Measurements from ENCODE around the gene TAF1C.
A peak's percentile ranks its signal among the peaks of the same experiment; 100 is the strongest.

TAF1C gene

DNA sequence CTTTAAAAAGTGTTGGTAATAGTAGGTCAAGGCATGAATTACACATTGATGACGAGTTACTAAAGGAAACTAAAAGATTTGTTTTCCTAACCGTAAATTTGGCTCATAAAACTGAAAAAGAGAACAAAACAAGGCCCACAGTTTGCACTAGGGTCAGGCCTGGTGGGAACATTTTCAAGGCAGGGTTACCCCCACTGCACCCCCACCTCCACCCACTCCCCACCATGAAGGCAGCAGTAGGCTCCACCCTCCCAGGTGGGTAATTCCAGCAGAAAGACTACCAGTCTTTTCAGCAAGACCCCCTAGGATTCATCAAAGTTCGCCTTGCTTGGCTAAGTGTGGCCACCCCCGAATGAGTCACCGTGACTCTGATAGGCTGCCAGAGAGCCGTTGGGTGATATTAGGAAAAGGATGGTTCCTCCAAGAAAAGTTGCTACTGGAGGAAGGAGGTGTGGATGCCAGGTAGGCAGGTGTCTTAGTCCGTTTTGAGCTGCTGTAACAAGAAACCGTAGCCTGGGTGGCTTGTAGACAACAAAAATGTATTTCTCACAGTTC lies 33.1 kb downstream of the TAF1C start:
- DNase-seq = no peak

DNA sequence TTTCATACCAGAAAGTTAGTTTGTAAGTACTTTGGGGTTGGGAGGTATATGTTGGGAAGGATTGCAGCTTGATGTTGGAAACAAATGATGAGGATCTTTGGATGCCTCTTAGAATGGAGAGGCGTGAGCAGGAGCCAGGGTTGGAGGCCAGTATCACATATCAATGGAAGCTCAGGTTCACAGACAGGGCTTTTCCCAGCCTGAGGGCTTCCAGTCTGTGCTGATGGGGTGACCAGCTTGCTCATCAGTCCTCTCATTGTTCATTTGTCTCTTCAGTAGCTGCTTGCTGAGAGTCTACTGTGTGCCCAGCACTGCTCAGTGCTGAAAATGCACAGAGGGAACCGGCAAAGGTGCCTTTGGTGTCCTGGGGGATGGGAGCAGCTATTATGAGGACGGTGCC lies 35.9 kb downstream of the TAF1C start:
- DNase-seq = no peak

DNA sequence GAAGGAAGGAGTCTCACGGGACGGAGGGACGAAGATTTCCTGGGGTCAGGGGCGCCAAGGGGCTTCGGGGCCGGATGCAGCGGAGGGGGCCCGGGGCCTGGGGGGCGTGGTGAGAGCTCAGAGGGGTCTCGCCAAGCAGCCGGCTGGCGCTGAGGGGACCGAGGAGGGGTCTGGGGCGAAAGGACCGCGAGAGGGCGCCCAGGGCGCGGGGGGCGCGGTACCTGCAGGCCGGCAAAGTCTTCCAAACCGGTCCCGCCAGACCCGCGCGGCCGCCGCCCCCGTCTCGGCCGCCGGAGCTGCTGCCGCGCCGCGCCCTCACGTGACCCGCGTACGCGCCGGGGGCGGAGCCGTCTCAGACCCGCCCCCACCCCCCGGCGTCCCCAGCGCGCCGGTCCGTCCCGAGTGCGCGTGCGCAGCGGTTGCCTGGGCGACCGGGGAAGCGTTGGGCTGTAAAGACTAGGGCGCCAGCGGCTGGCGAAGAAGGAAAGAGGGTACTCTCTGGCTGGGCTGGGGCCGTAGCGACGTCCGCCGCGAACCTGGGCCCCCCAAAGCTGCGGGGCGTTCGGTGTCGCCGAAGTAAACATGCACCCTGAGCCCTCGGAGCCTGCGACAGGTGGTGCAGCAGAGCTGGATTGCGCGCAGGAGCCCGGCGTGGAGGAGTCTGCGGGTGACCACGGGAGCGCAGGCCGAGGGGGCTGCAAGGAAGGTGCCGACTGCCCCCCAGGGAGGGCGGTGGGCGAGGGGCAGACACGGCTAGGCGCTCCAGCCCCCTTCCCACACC lies 41.8 kb downstream of the TAF1C start, which contains the start of the genes DNAAF1 and HSDL1:
Gene DNAAF1, plus strand, starts transcription at position 450 of the 781 bp plus-strand sequence. Its CDS starts 133 bp downstream, at position 583.
Gene HSDL1, minus strand, starts transcription at position 319 of the 781 bp plus-strand sequence. CDS start 13,856 bp downstream, outside the sequence.
- peak; percentile 88 to 92 (median 90) for DNase-seq

DNA sequence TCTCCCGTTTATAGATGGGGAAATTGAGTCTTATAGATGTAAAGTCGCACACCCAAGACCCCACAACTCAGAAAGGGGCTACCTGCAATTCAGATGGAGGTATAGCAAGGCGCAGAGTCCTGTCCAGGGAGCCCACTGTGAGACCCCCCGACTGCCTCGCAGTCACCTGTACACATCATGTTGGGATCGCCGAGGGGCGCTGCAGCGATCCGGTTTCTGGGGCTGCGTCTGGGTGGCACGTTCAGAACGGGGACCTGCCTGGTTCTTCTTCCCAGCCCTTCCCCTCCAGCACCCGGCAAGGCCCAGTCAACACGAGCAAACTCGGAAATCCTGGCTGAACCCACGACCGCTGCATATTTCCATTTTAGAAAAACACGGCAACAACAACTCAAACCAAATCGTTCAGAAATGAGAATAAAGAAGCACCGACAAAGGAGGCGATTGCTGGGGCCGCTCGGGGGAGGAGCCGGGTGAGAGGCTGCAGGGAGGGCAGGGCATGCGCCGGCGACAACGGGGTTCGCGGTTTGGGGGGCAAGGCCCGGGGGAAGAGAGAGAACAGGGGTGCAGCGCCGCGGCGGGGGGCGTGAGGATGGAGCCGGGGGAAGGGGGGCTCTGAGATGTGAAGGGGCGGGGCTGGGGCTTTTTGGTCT lies 42.5 kb downstream of the TAF1C start:
- DNase-seq = peak in 2 of 3 experiments; percentile 41 to 66

GRCh38 chr16:84143784-84144199 lies 43.1 kb downstream of the TAF1C start:
- peak in 2 of 3 experiments; percentile 40 to 66 for DNase-seq

DNA sequence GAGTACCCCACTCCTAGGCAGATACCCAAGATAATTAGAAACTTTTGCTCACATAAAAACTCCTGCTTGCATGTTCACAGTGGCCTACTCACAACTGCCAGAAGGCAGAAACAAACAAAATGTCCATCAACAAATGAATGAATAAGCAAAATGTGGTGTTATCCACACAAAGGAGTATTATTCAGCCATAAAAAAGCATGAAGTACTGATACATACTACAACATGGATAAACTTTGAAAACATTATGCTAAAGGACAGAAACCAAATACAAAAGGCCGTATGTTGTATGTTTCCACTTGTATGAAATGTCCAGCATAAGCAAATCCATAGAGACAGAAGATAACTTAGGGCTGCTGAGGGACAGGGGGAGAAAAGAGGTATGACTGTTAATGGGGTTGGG lies 43.8 kb downstream of the TAF1C start:
- DNase-seq = no peak

DNA sequence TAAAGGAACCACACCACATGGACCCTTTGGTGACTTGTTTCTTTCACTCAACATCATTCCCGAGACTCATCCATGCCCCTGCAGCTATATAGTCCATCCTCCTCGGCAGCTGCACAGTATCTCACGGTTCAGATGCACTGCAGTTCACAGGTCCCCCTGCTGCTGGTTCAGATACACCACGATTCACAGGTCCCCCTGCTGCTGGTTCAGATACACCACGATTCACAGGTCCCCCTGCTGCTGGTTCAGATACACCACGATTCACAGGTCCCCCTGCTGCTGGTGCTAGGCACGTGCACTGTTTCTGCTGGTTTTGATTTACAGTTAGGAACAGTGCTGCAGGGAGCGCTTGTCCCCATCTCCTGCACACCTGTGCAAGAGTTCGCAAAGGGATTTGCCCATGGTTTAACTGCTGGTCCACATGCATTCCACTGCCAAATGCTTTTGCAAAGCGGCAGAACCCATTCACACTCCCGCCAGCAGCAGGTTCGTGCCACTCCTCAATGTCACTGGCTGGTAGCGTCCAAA lies 45.6 kb downstream of the TAF1C start:
- no peak for DNase-seq

DNA sequence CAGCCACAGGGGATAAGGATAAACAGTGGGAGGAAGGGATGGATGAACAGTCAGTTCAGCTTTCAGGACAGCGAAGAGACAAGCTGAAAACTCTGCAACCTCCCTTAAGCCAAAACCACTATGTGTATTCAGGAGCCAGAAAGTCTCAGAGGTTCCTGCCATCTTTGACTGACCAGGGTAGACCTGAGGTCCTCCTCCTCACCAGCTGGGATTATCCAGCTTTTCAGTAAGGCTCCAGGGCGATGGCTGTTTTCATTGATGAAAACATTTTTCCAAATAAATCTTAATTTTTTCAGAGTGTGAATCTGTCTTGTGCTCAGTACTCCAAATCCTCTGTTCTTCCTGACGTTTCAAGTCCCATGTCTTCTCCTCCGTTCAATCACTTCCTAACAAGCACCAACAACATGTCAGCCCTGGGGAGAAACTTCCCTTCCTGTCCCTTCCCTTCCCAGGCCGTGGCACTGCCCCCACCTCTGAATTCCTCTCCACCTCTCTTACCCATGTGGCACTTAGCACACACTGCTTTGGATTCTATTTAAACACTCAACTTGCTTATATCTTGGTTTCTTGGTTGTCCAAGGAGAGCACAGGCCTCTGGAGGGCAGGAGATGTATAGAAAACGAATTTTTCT lies 47.1 kb downstream of the TAF1C start:
- no peak for DNase-seq

GRCh38 chr16:84138824-84139627 lies 47.8 kb downstream of the TAF1C start:
- DNase-seq = peak; percentile 7 to 74 (median 72)

DNA sequence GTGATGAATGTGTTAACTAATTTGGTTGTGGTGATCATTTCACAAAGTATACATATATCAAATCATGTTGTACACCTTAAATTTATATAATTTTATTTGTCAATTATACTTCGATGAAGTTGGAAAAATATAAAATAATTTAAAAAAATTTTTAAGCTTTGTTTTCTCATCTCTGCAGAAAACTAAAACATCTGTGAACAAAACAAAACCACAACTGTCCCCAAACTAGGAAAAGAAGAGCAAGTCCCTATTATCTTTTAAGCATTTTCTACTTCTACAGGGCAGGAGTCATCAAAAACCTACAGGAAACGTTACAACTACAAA lies 48.4 kb downstream of the TAF1C start:
- no peak for DNase-seq

- DNase-seq = no peak
Observed at GRCh38 chr16:84137769-84138357, 49.0 kb downstream of the TAF1C start.

GRCh38 chr16:84137287-84137686 lies 49.6 kb downstream of the TAF1C start:
- no peak for DNase-seq

DNA sequence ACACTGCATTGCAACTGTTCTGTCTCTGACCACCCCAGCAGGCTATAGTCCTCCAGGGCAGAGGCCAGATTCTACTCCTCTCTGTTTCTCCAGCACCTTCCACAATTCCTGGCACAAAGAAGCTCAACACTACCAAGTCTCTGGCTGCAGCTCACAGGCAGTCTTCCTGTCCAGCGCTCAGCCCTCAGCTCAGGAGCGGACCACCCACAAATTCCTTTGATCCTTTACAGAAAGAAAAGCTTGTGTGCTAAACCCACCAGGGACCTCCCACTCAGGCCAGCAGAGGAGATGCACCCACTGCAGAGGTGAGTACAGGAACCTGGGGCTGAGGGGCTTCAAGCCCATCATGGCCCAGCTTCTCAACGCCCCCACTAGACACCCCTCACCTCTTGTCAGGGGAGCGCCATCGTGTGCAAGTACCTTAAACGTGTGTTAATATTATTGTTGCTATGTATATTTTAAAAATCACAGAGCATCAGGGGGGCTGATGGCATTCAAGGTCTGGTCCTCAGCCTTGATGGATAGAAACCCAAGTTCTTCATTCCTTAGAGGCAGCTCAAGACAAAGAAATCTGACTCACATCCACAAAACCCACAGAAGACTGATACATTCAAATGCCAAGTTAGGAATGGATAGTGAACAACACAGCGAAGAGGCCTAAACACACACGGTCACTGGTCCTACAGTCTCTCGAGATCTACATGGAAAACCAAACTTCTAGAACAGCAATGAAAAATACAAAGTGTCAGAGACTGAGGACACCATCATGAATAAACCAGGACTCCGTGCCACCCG lies 50.3 kb downstream of the TAF1C start:
- DNase-seq = no peak

- no peak for DNase-seq
Observed at GRCh38 chr16:84132527-84133285, 54.2 kb downstream of the TAF1C start.

DNA sequence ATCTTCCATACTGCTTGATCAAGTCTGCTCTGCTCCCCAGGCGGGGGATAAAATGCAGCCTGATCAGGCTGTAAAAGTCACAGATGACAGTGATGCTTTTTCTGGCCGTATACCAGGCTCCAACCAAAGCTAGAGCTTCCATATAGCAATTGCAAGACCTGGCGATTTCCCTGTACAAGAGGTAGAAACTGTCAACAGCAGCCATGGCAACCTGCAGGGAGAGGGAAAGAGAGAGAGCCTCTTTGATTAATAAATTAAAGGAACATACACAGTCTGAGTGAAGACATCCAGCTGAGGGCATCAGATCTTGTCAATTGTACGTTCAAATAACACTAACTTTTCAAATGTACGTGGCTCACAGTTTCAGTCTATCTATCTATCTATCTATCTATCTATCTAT lies 55.7 kb downstream of the TAF1C start:
- DNase-seq = peak in 1 of 3 experiments; percentile 13
